SJSA1 (cell line): ENCODE data around the gene HNRNPH2. TPM values are rescaled to one million over a fixed set of nuclear protein-coding genes. Genes with fewer than 3 reads are reported as not detected.

Experiments used
- DNase-seq, 2 experiments: peaks; one replicate each; pipeline ENCODE4 v3.0.0-alpha.2; 2015 to 2020; ENCODE audit warnings: low spot score in 2 of 2, low read depth in 1 of 2
- H3K27ac ChIP-seq: fragments of 250-450 bp; sonication (Bioruptor Pico); 2 replicates; pipeline ENCODE4 v1.5.1; 2020; ENCODE audit warnings: mild to moderate bottlenecking, moderate library complexity
- H3K27me3 ChIP-seq: fragments of 250-450 bp; sonication (Bioruptor Pico); replicated peaks from 2 replicates; pipeline ENCODE4 v1.5.1; 2020; ENCODE audit warnings: mild to moderate bottlenecking, moderate library complexity
- H3K36me3 ChIP-seq: fragments of 250-450 bp; sonication (Bioruptor Pico); 2 replicates; pipeline ENCODE4 v1.5.1; 2020; ENCODE audit warnings: mild to moderate bottlenecking
- H3K4me1 ChIP-seq: fragments of 250-450 bp; sonication (Bioruptor Pico); replicated peaks from 2 replicates; pipeline ENCODE4 v1.6.1; 2021; ENCODE audit warnings: mild to moderate bottlenecking
- H3K4me3 ChIP-seq: fragments of 250-450 bp; sonication (Bioruptor Pico); 2 replicates; pipeline ENCODE4 v1.5.1; 2020; ENCODE audit warnings: mild to moderate bottlenecking
- H3K9me3 ChIP-seq: fragments of 250-450 bp; sonication (Bioruptor Pico); replicated peaks from 2 replicates; pipeline ENCODE4 v1.5.1; 2020; ENCODE audit warnings: mild to moderate bottlenecking
- total RNA-seq: library from RNA; depleted of rRNA; stranded (reverse); fragments of >200 nt; shearing (Covaris generic); gene quantifications from 2 replicates; pipeline ENCODE4 v1.2.3, GENCODE V29; 2014

Gene HNRNPH2
- total RNA-seq, 1 experiment from 2014 or later, result 58.9 TPM

- H3K4me3 ChIP-seq, result no peak overlapping the region
- no peak for DNase-seq
- no peaks in the 10 kb centered on the region for H3K9me3 ChIP-seq
- H3K27me3 ChIP-seq, result no peaks in the 10 kb centered on the region
- peaks cover 10% of the 10 kb centered on the region for H3K36me3 ChIP-seq
- H3K4me1 ChIP-seq, result peaks cover 5% of the 10 kb centered on the region
- H3K27ac ChIP-seq, result no peak overlapping the region
Observed at GRCh38 chrX:101411984-101412383, 4.0 kb downstream of the HNRNPH2 start.

GRCh38 chrX:101415180-101416145 is 7.4 kb downstream of the HNRNPH2 start:
- H3K4me1 ChIP-seq, result peaks cover 13% of the 10 kb centered on the region
- no peak overlapping the region for H3K27ac ChIP-seq
- no peaks in the 10 kb centered on the region for H3K27me3 ChIP-seq
- H3K36me3 ChIP-seq, result peaks cover 10% of the 10 kb centered on the region
- no peak overlapping the region for H3K4me3 ChIP-seq
- no peaks in the 10 kb centered on the region for H3K9me3 ChIP-seq
- peak; percentile 42 to 53 for DNase-seq

- Histone ChIP-seq H3K4me1 (peaks cover 13% of the 10 kb centered on the region), H3K9me3 (no peaks in the 10 kb centered on the region), H3K27me3 (no peaks in the 10 kb centered on the region), H3K4me3 (no peak overlapping the region), H3K36me3 (peaks cover 10% of the 10 kb centered on the region), H3K27ac (no peak overlapping the region)
- no peak for DNase-seq
Observed at GRCh38 chrX:101416691-101417090, 8.7 kb downstream of the HNRNPH2 start.

GRCh38 chrX:101417190-101417589 is 9.2 kb downstream of the HNRNPH2 start:
- Histone ChIP-seq H3K4me3 (no peak overlapping the region), H3K4me1 (peaks cover 13% of the 10 kb centered on the region)

GRCh38 chrX:101417981-101418841 is 10.2 kb downstream of the HNRNPH2 start:
- H3K27ac ChIP-seq, result peak overlapping the region; percentile 85
- H3K9me3 ChIP-seq, result no peaks in the 10 kb centered on the region
- no peaks in the 10 kb centered on the region for H3K27me3 ChIP-seq
- peak; percentile 44 to 53 for DNase-seq
- H3K36me3 ChIP-seq, result peaks cover 5% of the 10 kb centered on the region; the same call in 1 of the 2 replicates
- peaks cover 13% of the 10 kb centered on the region for H3K4me1 ChIP-seq
- peak overlapping the region; percentile 44 for H3K4me3 ChIP-seq

More at GRCh38 chrX:101417190-101417589, 9.2 kb downstream of the HNRNPH2 start:
- H3K36me3 ChIP-seq, result peaks cover 10% of the 10 kb centered on the region
- no peaks in the 10 kb centered on the region for H3K9me3 ChIP-seq
- no peak for DNase-seq
- H3K27ac ChIP-seq, result no peak overlapping the region
- no peaks in the 10 kb centered on the region for H3K27me3 ChIP-seq

- H3K36me3 ChIP-seq, result 0 out of 2 replicates have a peak, but pooled peaks cover 4% of the 10 kb centered on the region
- H3K9me3 ChIP-seq, result no peaks in the 10 kb centered on the region
- no peak overlapping the region for H3K27ac ChIP-seq
- H3K27me3 ChIP-seq, result no peaks in the 10 kb centered on the region
- DNase-seq, result no peak
- H3K4me3 ChIP-seq, result no peak overlapping the region
- peaks cover 13% of the 10 kb centered on the region for H3K4me1 ChIP-seq
Observed at GRCh38 chrX:101419489-101419888, 11.5 kb downstream of the HNRNPH2 start.

- no peak overlapping the region for H3K4me3 ChIP-seq
- no peaks in the 10 kb centered on the region for H3K36me3 ChIP-seq
- no peak overlapping the region for H3K27ac ChIP-seq
- no peaks in the 10 kb centered on the region for H3K9me3 ChIP-seq
- H3K4me1 ChIP-seq, result peaks cover 19% of the 10 kb centered on the region
- H3K27me3 ChIP-seq, result no peaks in the 10 kb centered on the region
- DNase-seq, result no peak
Observed at GRCh38 chrX:101427954-101428353, 19.9 kb downstream of the HNRNPH2 start.

- peak in 1 of 2 experiments; percentile 38 for DNase-seq
- Histone ChIP-seq H3K36me3 (no peaks in the 10 kb centered on the region), H3K27ac (peak overlapping the region; percentile 79), H3K4me3 (no peak overlapping the region), H3K4me1 (peaks cover 19% of the 10 kb centered on the region), H3K9me3 (no peaks in the 10 kb centered on the region), H3K27me3 (no peaks in the 10 kb centered on the region)
Observed at GRCh38 chrX:101429934-101430333, 21.9 kb downstream of the HNRNPH2 start.

- Histone ChIP-seq H3K4me3 (no peak overlapping the region), H3K9me3 (no peaks in the 10 kb centered on the region), H3K36me3 (no peaks in the 10 kb centered on the region), H3K27me3 (no peaks in the 10 kb centered on the region), H3K27ac (peak overlapping the region; percentile 79), H3K4me1 (peaks cover 19% of the 10 kb centered on the region)
- peak in 1 of 2 experiments; percentile 59 for DNase-seq
Observed at GRCh38 chrX:101430457-101431078, 22.5 kb downstream of the HNRNPH2 start.

- Histone ChIP-seq H3K36me3 (no peaks in the 10 kb centered on the region), H3K27me3 (no peaks in the 10 kb centered on the region), H3K27ac (no peak overlapping the region), H3K9me3 (no peaks in the 10 kb centered on the region), H3K4me3 (no peak overlapping the region), H3K4me1 (no peaks in the 10 kb centered on the region)
- no peak for DNase-seq
Observed at GRCh38 chrX:101442085-101442484, 34.1 kb downstream of the HNRNPH2 start.

GRCh38 chrX:101449279-101449678 is 41.3 kb downstream of the HNRNPH2 start:
- Histone ChIP-seq H3K9me3 (no peaks in the 10 kb centered on the region), H3K4me3 (no peak overlapping the region), H3K27me3 (no peaks in the 10 kb centered on the region), H3K4me1 (peaks cover 17% of the 10 kb centered on the region), H3K27ac (no peak overlapping the region), H3K36me3 (no peaks in the 10 kb centered on the region)
- DNase-seq, result no peak

GRCh38 chrX:101450085-101450484 is 42.1 kb downstream of the HNRNPH2 start:
- H3K36me3 ChIP-seq, result no peaks in the 10 kb centered on the region
- H3K9me3 ChIP-seq, result no peaks in the 10 kb centered on the region
- no peak for DNase-seq
- no peak overlapping the region for H3K27ac ChIP-seq
- H3K4me1 ChIP-seq, result peaks cover 17% of the 10 kb centered on the region
- no peaks in the 10 kb centered on the region for H3K27me3 ChIP-seq
- no peak overlapping the region for H3K4me3 ChIP-seq

GRCh38 chrX:101450961-101451360 is 42.9 kb downstream of the HNRNPH2 start:
- Histone ChIP-seq H3K27me3 (no peaks in the 10 kb centered on the region), H3K9me3 (no peaks in the 10 kb centered on the region), H3K36me3 (no peaks in the 10 kb centered on the region), H3K4me1 (peaks cover 17% of the 10 kb centered on the region), H3K27ac (no peak overlapping the region), H3K4me3 (no peak overlapping the region)
- no peak for DNase-seq
